ENCODE results near the gene NDUFB5. TPM values are rescaled to one million over a fixed set of nuclear protein-coding genes. Genes with fewer than 3 reads are reported as not detected.

The NDUFB5 gene
- total RNA-seq, 1 donor: 117 TPM

DNA sequence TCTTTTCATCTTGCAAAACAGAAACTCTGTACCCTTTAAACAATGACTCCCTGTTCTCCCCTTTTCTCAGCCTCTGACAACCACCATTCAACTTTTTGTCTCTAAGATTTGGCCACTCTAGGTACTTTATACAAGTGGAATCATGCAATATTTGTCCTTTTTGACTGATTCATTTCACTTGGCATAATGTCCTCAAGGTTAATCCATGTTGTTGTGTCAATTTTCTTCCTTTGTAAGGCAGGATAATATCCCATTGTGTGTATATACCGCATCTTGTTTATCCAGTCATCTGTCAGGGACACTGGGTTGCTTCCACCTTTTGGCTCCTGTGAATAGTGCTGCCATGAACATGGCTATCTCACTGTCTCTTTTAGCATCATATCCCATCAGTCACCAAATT lies 58.5 kb downstream of the NDUFB5 start:
- no peak for DNase-seq (ENCODE audit: low read depth)
- TF ChIP-seq CTCF (IDR thresholded peaks at IDR 0.05; ENCODE audit: insufficient read depth, low read depth, low read length): no peak
- H3K4me3 ChIP-seq (ENCODE audit: low read depth, low read length): no peak overlapping the region

DNA sequence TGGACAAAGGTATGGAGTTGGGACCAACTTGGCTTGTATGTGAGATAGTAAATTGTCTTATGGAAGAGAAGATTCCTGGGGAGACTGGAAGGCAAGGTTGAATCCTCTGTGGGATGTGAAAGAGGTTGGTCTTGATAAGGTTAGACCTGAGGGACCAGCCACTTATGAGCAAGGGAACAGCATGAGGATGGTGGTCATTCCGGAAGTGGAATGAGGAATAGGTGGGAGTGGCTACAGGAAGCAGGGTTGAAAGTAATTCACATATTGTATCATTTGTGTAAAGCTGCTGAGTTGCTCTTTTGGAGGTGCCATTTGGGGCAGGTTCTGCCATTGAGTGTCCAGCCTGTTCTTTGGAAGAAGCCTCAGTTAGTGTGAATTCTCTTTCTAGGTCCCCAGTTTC lies 61.4 kb downstream of the NDUFB5 start:
- H3K4me3 ChIP-seq (ENCODE audit: low read depth, low read length): no peak overlapping the region
- no peak for DNase-seq (ENCODE audit: low read depth)
- TF ChIP-seq CTCF (IDR thresholded peaks at IDR 0.05; ENCODE audit: insufficient read depth, low read depth, low read length): no peak

- no peak for DNase-seq (ENCODE audit: low read depth)
- H3K4me3 ChIP-seq (ENCODE audit: low read depth, low read length): no peak overlapping the region
- TF ChIP-seq CTCF (IDR thresholded peaks at IDR 0.05; ENCODE audit: insufficient read depth, low read depth, low read length): peak; percentile 6
Observed at GRCh38 chr3:179666436-179667035, 61.9 kb downstream of the NDUFB5 start.

- no peak overlapping the region for H3K4me3 ChIP-seq (ENCODE audit: low read depth, low read length)
- no peak for TF ChIP-seq CTCF (IDR thresholded peaks at IDR 0.05; ENCODE audit: insufficient read depth, low read depth, low read length)
- DNase-seq (ENCODE audit: low read depth): no peak
Observed at GRCh38 chr3:179668429-179668828, 63.8 kb downstream of the NDUFB5 start.

- no peak for TF ChIP-seq CTCF (IDR thresholded peaks at IDR 0.05; ENCODE audit: insufficient read depth, low read depth, low read length)
- H3K4me3 ChIP-seq (ENCODE audit: low read depth, low read length): no peak overlapping the region
- no peak for DNase-seq (ENCODE audit: low read depth)
Observed at GRCh38 chr3:179670311-179670710, 65.7 kb downstream of the NDUFB5 start.

- no peak overlapping the region for H3K4me3 ChIP-seq (ENCODE audit: low read depth, low read length)
- no peak for DNase-seq (ENCODE audit: low read depth)
- no peak for TF ChIP-seq CTCF (IDR thresholded peaks at IDR 0.05; ENCODE audit: insufficient read depth, low read depth, low read length)
Observed at GRCh38 chr3:179671309-179671708, 66.7 kb downstream of the NDUFB5 start.

GRCh38 chr3:179671747-179672242 lies 67.2 kb downstream of the NDUFB5 start:
- TF ChIP-seq CTCF (IDR thresholded peaks at IDR 0.05; ENCODE audit: insufficient read depth, low read depth, low read length): no peak
- H3K4me3 ChIP-seq (ENCODE audit: low read depth, low read length): no peak overlapping the region
- peak; percentile 44 for DNase-seq (ENCODE audit: low read depth)
